DOHH2 (cell line): ENCODE measurements around the gene PRCC.

Experiments used
- H3F3A ChIP-seq: fragments of 200-600 bp; sonication (generic), shearing (Covaris generic); 2 replicates; pipeline ENCODE4 v1.6.0; 2016; ENCODE audit warnings: antibody characterized with exemption, mild to moderate bottlenecking; ENCODE audit not compliant: control insufficient read depth, insufficient read depth
- H3K27ac ChIP-seq: fragments of 200-600 bp; sonication (generic); 2 replicates; pipeline ENCODE4 v1.5.1; 2014; ENCODE audit warnings: low read depth, mild to moderate bottlenecking, low read length, moderate library complexity
- H3K27me3 ChIP-seq: fragments of 200-600 bp; sonication (generic); 2 replicates; pipeline ENCODE4 v1.6.1; 2014; ENCODE audit warnings: mild to moderate bottlenecking, low read length, mixed read lengths; ENCODE audit not compliant: control insufficient read depth
- H3K36me3 ChIP-seq: fragments of 200-600 bp; sonication (generic); 2 replicates; pipeline ENCODE4 v1.6.1; 2014; ENCODE audit warnings: mild to moderate bottlenecking, low read length, moderate library complexity, mixed read lengths; ENCODE audit not compliant: control insufficient read depth
- H3K4me1 ChIP-seq: fragments of 200-600 bp; sonication (generic); 2 replicates; pipeline ENCODE4 v1.6.1; 2014; ENCODE audit warnings: mild to moderate bottlenecking, low read length, mixed read lengths; ENCODE audit not compliant: control insufficient read depth
- H3K4me2 ChIP-seq: fragments of 200-600 bp; sonication (generic); 2 replicates; pipeline ENCODE4 v1.6.0; 2014; ENCODE audit warnings: mild to moderate bottlenecking, low read length, moderate library complexity
- H3K4me3 ChIP-seq: fragments of 200-600 bp; sonication (generic); 2 replicates; pipeline ENCODE4 v1.5.1; 2014; ENCODE audit warnings: mild to moderate bottlenecking, low read length, mixed read lengths
- H3K79me2 ChIP-seq: fragments of 200-600 bp; sonication (generic); 2 replicates; pipeline ENCODE4 v1.6.1; 2014; ENCODE audit warnings: mild to moderate bottlenecking, low read length, mixed read lengths; ENCODE audit not compliant: control insufficient read depth
- H3K9me2 ChIP-seq: fragments of 200-600 bp; sonication (generic); replicated peaks from 2 replicates; pipeline ENCODE4 v1.6.1; 2014; ENCODE audit warnings: mild to moderate bottlenecking, low read length, mixed read lengths; ENCODE audit not compliant: control insufficient read depth
- H3K9me3 ChIP-seq: fragments of 200-600 bp; sonication (generic); 2 replicates; pipeline ENCODE4 v1.6.1; 2014; ENCODE audit warnings: antibody characterized with exemption, low read length, mixed read lengths; ENCODE audit not compliant: control insufficient read depth, insufficient read depth
- H4K20me1 ChIP-seq: fragments of 200-600 bp; sonication (generic); 2 replicates; pipeline ENCODE4 v1.6.0; 2014; ENCODE audit warnings: low read depth, mild to moderate bottlenecking, antibody characterized with exemption, low read length, moderate library complexity; ENCODE audit not compliant: control insufficient read depth, insufficient read depth
- EZH2phosphoT487 ChIP-seq: fragments of 200-600 bp; sonication (generic); IDR thresholded peaks from 2 replicates; pipeline ENCODE4 v1.6.1; 2017; ENCODE audit warnings: borderline replicate concordance, mild to moderate bottlenecking, antibody characterized with exemption, low read length, moderate library complexity, mixed read lengths
- TF ChIP-seq, protein P1 (sequence below): fragments of 200-600 bp; sonication (generic); IDR thresholded peaks from one replicate; pipeline ENCODE4 v1.5.1; 2014; ENCODE audit warnings: antibody characterized with exemption, mild to moderate bottlenecking, low read depth, low read length; ENCODE audit not compliant: poor library complexity, severe bottlenecking

The PRCC gene

DNA sequence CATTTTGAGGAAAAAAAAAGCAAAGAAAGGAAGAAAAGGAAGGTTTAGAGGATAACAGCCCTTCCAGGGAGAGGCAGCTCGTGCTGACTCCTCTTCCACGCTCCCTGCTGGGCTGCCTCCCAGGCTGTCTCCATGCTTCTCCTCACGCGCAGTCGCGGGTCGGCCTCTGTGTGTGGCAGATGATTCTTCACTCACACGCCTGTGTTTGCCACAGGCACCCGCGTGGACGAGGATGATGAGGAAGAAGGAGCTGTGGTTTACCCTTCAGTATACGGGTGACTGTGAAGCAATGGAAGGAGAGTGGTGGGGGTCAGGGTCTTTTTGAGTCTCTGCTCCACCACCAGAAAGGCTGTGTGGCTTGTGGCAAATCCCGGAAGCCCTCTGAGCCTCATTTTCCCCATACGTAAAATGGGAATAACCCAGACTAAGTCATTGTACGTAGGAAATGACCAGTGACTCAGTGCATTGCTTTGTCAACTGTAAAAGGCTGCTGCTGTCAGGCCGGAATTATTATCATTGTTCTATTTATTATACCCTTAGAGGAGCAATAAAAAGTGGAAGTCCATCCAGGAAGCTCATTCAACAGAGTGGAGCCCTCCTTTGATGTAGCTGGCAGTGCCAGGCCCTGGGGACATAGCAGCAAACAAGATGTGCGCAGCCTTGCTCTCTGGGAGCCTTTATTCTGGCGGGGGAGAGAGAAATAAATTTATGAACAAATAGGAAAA lies 61.2 kb downstream of the PRCC start:
- H3K4me3 ChIP-seq, result no peak overlapping the region
- TF ChIP-seq EZH2phosphoT487, result no peak
- TF ChIP-seq, protein P1, sequence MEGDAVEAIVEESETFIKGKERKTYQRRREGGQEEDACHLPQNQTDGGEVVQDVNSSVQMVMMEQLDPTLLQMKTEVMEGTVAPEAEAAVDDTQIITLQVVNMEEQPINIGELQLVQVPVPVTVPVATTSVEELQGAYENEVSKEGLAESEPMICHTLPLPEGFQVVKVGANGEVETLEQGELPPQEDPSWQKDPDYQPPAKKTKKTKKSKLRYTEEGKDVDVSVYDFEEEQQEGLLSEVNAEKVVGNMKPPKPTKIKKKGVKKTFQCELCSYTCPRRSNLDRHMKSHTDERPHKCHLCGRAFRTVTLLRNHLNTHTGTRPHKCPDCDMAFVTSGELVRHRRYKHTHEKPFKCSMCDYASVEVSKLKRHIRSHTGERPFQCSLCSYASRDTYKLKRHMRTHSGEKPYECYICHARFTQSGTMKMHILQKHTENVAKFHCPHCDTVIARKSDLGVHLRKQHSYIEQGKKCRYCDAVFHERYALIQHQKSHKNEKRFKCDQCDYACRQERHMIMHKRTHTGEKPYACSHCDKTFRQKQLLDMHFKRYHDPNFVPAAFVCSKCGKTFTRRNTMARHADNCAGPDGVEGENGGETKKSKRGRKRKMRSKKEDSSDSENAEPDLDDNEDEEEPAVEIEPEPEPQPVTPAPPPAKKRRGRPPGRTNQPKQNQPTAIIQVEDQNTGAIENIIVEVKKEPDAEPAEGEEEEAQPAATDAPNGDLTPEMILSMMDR, result no peak

DNA sequence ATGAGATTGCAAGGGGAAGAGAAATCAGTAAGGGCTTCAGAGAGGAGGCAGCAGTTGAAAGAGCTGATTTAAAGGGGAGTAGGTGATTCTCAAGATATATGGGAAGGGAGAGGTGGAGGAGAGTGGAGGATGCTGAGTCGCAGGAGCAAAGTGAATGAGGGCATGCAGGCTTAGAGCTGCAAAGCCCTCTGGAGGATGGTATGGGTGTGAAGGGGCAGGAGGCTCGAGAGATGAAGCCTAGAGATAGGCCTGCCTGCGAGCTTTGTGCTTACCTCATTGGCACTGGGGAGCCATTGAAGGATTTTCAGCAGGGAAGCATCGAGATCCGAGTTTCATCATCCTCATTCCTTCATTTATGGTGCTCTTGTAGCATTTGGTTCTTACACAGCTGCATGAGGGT lies 65.1 kb downstream of the PRCC start:
- H3K27me3 ChIP-seq, result peaks cover 73% of the 10 kb centered on the region
- TF ChIP-seq, protein P1, result no peak
- no peak for TF ChIP-seq EZH2phosphoT487
- H3K4me1 ChIP-seq, result no peaks in the 10 kb centered on the region
- H3F3A ChIP-seq, result no peaks in the 10 kb centered on the region
- H4K20me1 ChIP-seq, result no peaks in the 10 kb centered on the region
- H3K4me2 ChIP-seq, result no peak overlapping the region
- no peaks in the 10 kb centered on the region for H3K9me3 ChIP-seq
- no peaks in the 10 kb centered on the region for H3K79me2 ChIP-seq
- no peaks in the 10 kb centered on the region for H3K9me2 ChIP-seq
- no peak overlapping the region for H3K27ac ChIP-seq
- H3K36me3 ChIP-seq, result no peaks in the 10 kb centered on the region
- no peak overlapping the region for H3K4me3 ChIP-seq

More for the DNA sequence above, 61.2 kb downstream of the PRCC start:
- Histone ChIP-seq H3K9me3 (no peaks in the 10 kb centered on the region), H3K36me3 (no peaks in the 10 kb centered on the region), H3K9me2 (no peaks in the 10 kb centered on the region), H3K4me1 (no peaks in the 10 kb centered on the region), H4K20me1 (no peaks in the 10 kb centered on the region), H3F3A (no peaks in the 10 kb centered on the region), H3K4me2 (no peak overlapping the region), H3K27me3 (peaks cover 45% of the 10 kb centered on the region), H3K27ac (no peak overlapping the region), H3K79me2 (no peaks in the 10 kb centered on the region)

DNA sequence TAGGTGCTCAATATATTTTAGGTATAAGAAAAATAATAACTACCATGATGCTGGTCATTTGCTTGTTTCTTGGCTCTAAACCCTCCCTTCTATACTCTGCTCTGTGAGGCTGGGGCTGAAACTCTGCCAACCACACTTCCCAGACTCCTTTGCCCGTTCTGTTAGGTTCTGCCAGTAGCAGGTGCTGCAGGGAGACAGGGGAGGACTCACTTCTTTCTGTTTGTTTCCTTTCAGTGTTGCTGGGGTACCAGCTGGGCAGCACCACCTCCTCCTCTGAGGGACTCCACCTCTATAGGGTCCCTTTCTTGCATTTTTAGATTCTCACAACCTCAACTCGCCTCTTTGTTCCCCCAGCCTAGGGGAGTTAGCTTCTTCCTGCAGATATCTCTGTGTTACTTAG lies 66.3 kb downstream of the PRCC start:
- Histone ChIP-seq H3F3A (no peaks in the 10 kb centered on the region), H4K20me1 (0 out of 2 replicates have a peak, but pooled peaks cover 2% of the 10 kb centered on the region), H3K9me2 (no peaks in the 10 kb centered on the region), H3K4me2 (no peak overlapping the region), H3K4me3 (no peak overlapping the region), H3K36me3 (no peaks in the 10 kb centered on the region), H3K9me3 (no peaks in the 10 kb centered on the region), H3K4me1 (no peaks in the 10 kb centered on the region), H3K27ac (no peak overlapping the region), H3K79me2 (no peaks in the 10 kb centered on the region), H3K27me3 (peaks cover 76% of the 10 kb centered on the region)
- TF ChIP-seq, protein P1, result no peak
- TF ChIP-seq EZH2phosphoT487, result no peak
